Measurements from ENCODE around the gene TTL. TPM values are rescaled to one million over a fixed set of nuclear protein-coding genes. Genes with fewer than 3 reads are reported as not detected.
"Not testable (repeated sequence)": the region's sequence is repeated elsewhere in the genome, so short reads cannot be mapped to it uniquely, and the experiment has no call there.

The TTL gene
- total RNA-seq, 2 experiments from 2014 or later, result 38.5 to 38.6 TPM

GRCh38 chr2:112539306-112539705, 57.4 kb downstream of the TTL start:
- H3K27me3 Mint-ChIP-seq, result no peaks in the 10 kb centered on the region
- peaks cover 12% of the 10 kb centered on the region for H3K4me1 Mint-ChIP-seq
- CTCF ChIA-PET, result no interaction called here
- H3K4me3 Mint-ChIP-seq, result no peak overlapping the region
- H3K9me3 Mint-ChIP-seq, result no peaks in the 10 kb centered on the region
- DNase-seq, result no peak
- H3K27ac Mint-ChIP-seq, result no peak overlapping the region
- H3K36me3 Mint-ChIP-seq (ENCODE audit: low read depth), result peaks cover 3% of the 10 kb centered on the region
- POLR2A ChIA-PET, result no interaction called here

GRCh38 chr2:112540906-112541305, 59.0 kb downstream of the TTL start:
- ChIA-PET POLR2A (no interaction called here), CTCF (interaction anchor here (0.6 to 0.7 kb wide), 2 partner anchors 27 to 425 kb away, joined by 3 to 5 read pairs; no protein-coding TSS in a partner anchor)
- no peak for DNase-seq
- Mint-ChIP-seq H3K9me3 (no peaks in the 10 kb centered on the region), H3K4me1 (peaks cover 19% of the 10 kb centered on the region), H3K36me3 (ENCODE audit: low read depth) (peaks cover 3% of the 10 kb centered on the region), H3K4me3 (no peak overlapping the region), H3K27me3 (no peaks in the 10 kb centered on the region), H3K27ac (no peak overlapping the region)

GRCh38 chr2:112541315-112542122, 59.6 kb downstream of the TTL start:
- POLR2A ChIA-PET, result no interaction called here
- Mint-ChIP-seq H3K9me3 (no peaks in the 10 kb centered on the region), H3K27me3 (no peaks in the 10 kb centered on the region), H3K27ac (no peak overlapping the region), H3K4me3 (no peak overlapping the region), H3K36me3 (ENCODE audit: low read depth) (peaks cover 3% of the 10 kb centered on the region), H3K4me1 (peaks cover 19% of the 10 kb centered on the region)
- peak; percentile 76 for DNase-seq
- CTCF ChIA-PET, result no interaction called here

- peaks cover 23% of the 10 kb centered on the region for H3K4me1 Mint-ChIP-seq
- no peak within 1 kb of the TSS for H3K27ac Mint-ChIP-seq
- H3K27me3 Mint-ChIP-seq, result no peaks in the 10 kb centered on the region
- peak; percentile 83 for DNase-seq
- ChIA-PET CTCF (no interaction called here), POLR2A (no interaction called here)
- H3K4me3 Mint-ChIP-seq, result no peak within 1 kb of the TSS
- peaks cover 7% of the 10 kb centered on the region for H3K36me3 Mint-ChIP-seq (ENCODE audit: low read depth)
- no peaks in the 10 kb centered on the region for H3K9me3 Mint-ChIP-seq
Observed at GRCh38 chr2:112542123-112542983, 60.4 kb downstream of the TTL start, which contains the start of gene POLR1B. Gene POLR1B (plus strand): TSS chr2:112542465. CDS start chr2:112542495, 30 bp downstream.

- DNase-seq, result peak; percentile 28
- POLR2A ChIA-PET, result no interaction called here
Observed at GRCh38 chr2:112542984-112543661, 61.2 kb downstream of the TTL start.

GRCh38 chr2:112547333-112547732, 65.4 kb downstream of the TTL start:
- no peaks in the 10 kb centered on the region for H3K27me3 Mint-ChIP-seq
- no peaks in the 10 kb centered on the region for H3K9me3 Mint-ChIP-seq
- no peak overlapping the region for H3K4me3 Mint-ChIP-seq
- POLR2A ChIA-PET, result no interaction called here
- CTCF ChIA-PET, result interaction anchor here (0.8 kb wide), 1 partner anchor 402 kb away, joined by 3 read pairs; no protein-coding TSS in a partner anchor
- H3K27ac Mint-ChIP-seq, result no peak overlapping the region
- no peak for DNase-seq
- peaks cover 16% of the 10 kb centered on the region for H3K4me1 Mint-ChIP-seq
- H3K36me3 Mint-ChIP-seq (ENCODE audit: low read depth), result peaks cover 33% of the 10 kb centered on the region

More at GRCh38 chr2:112542984-112543661, 61.2 kb downstream of the TTL start:
- CTCF ChIA-PET, result interaction anchor here (0.9 kb wide), 1 partner anchor 62 kb away, joined by 4 read pairs; no protein-coding TSS in a partner anchor
- no peaks in the 10 kb centered on the region for H3K9me3 Mint-ChIP-seq
- H3K27ac Mint-ChIP-seq, result no peak overlapping the region
- H3K4me3 Mint-ChIP-seq, result no peak overlapping the region
- H3K27me3 Mint-ChIP-seq, result no peaks in the 10 kb centered on the region
- peaks cover 23% of the 10 kb centered on the region for H3K4me1 Mint-ChIP-seq
- peaks cover 14% of the 10 kb centered on the region for H3K36me3 Mint-ChIP-seq (ENCODE audit: low read depth)

GRCh38 chr2:112548980-112549379, 67.0 kb downstream of the TTL start:
- CTCF ChIA-PET, result no interaction called here

GRCh38 chr2:112566104-112566503, 84.1 kb downstream of the TTL start:
- peaks cover 5% of the 10 kb centered on the region for H3K4me1 Mint-ChIP-seq
- CTCF ChIA-PET, result interaction anchor here (1.0 kb wide), 1 partner anchor 16 kb away, joined by 3 read pairs; no protein-coding TSS in a partner anchor
- H3K27ac Mint-ChIP-seq, result no peak overlapping the region
- no peaks in the 10 kb centered on the region for H3K9me3 Mint-ChIP-seq
- H3K27me3 Mint-ChIP-seq, result no peaks in the 10 kb centered on the region
- POLR2A ChIA-PET, result no interaction called here
- no peak overlapping the region for H3K4me3 Mint-ChIP-seq
- H3K36me3 Mint-ChIP-seq (ENCODE audit: low read depth), result peaks cover 63% of the 10 kb centered on the region
- DNase-seq, result no peak

More at GRCh38 chr2:112548980-112549379, 67.0 kb downstream of the TTL start:
- no peak overlapping the region for H3K27ac Mint-ChIP-seq
- POLR2A ChIA-PET, result no interaction called here
- no peak for DNase-seq
- no peaks in the 10 kb centered on the region for H3K9me3 Mint-ChIP-seq
- H3K4me1 Mint-ChIP-seq, result peaks cover 16% of the 10 kb centered on the region
- peaks cover 46% of the 10 kb centered on the region for H3K36me3 Mint-ChIP-seq (ENCODE audit: low read depth)
- no peak overlapping the region for H3K4me3 Mint-ChIP-seq
- no peaks in the 10 kb centered on the region for H3K27me3 Mint-ChIP-seq

- DNase-seq, H3K4me3 Mint-ChIP-seq, H3K4me1 Mint-ChIP-seq, H3K27me3 Mint-ChIP-seq, POLR2A ChIA-PET, H3K9me3 Mint-ChIP-seq, CTCF ChIA-PET, H3K27ac Mint-ChIP-seq: not testable (repeated sequence)
- H3K36me3 Mint-ChIP-seq (ENCODE audit: low read depth), result peaks cover 60% of the 10 kb centered on the region
Observed at GRCh38 chr2:112566508-112566907, 84.6 kb downstream of the TTL start.

GRCh38 chr2:112572005-112572404, 90.0 kb downstream of the TTL start:
- Mint-ChIP-seq H3K4me3 (no peak overlapping the region), H3K27me3 (no peaks in the 10 kb centered on the region), H3K9me3 (no peaks in the 10 kb centered on the region), H3K36me3 (ENCODE audit: low read depth) (peaks cover 66% of the 10 kb centered on the region), H3K27ac (no peak overlapping the region), H3K4me1 (no peaks in the 10 kb centered on the region)
- no peak for DNase-seq
- ChIA-PET POLR2A (no interaction called here), CTCF (interaction anchor here (1.0 to 1.4 kb wide), 2 partner anchors 13 to 157 kb away, joined by 3 read pairs; no protein-coding TSS in a partner anchor)

- Mint-ChIP-seq H3K27me3 (no peaks in the 10 kb centered on the region), H3K9me3 (no peaks in the 10 kb centered on the region), H3K36me3 (ENCODE audit: low read depth) (peaks cover 29% of the 10 kb centered on the region), H3K4me3 (no peak overlapping the region), H3K4me1 (peaks cover 9% of the 10 kb centered on the region), H3K27ac (no peak overlapping the region)
- ChIA-PET CTCF (interaction anchor here (1.2 kb wide), 1 partner anchor 92 kb away, joined by 3 read pairs; no protein-coding TSS in a partner anchor), POLR2A (no interaction called here)
- no peak for DNase-seq
Observed at GRCh38 chr2:112577756-112578155, 95.8 kb downstream of the TTL start.

GRCh38 chr2:112579241-112579640, 97.3 kb downstream of the TTL start:
- DNase-seq, result no peak
- Mint-ChIP-seq H3K9me3 (peaks cover 2% of the 10 kb centered on the region), H3K4me3 (no peak overlapping the region), H3K36me3 (ENCODE audit: low read depth) (peaks cover 24% of the 10 kb centered on the region), H3K4me1 (peaks cover 23% of the 10 kb centered on the region), H3K27me3 (no peaks in the 10 kb centered on the region), H3K27ac (no peak overlapping the region)
- POLR2A ChIA-PET, result no interaction called here
- CTCF ChIA-PET, result no interaction called here

Measured in activated CD4-positive, alpha-beta T cell treated with anti-CD3 and anti-CD28 coated beads, Interleukin-2, amount 10 ng/mL, durations not matched to agents 7 days and 5 days (primary cell).